Measurements from ENCODE around the gene MISP3. TPM values are rescaled to one million over a fixed set of nuclear protein-coding genes. Genes with fewer than 3 reads are reported as not detected.
A peak's percentile ranks its signal among the peaks of the same experiment; 100 is the strongest.

MISP3 gene
- total and polyA plus RNA-seq, 7 experiments from 2014 or later: 0.18 to 1.9 (median 0.81) TPM

DNA sequence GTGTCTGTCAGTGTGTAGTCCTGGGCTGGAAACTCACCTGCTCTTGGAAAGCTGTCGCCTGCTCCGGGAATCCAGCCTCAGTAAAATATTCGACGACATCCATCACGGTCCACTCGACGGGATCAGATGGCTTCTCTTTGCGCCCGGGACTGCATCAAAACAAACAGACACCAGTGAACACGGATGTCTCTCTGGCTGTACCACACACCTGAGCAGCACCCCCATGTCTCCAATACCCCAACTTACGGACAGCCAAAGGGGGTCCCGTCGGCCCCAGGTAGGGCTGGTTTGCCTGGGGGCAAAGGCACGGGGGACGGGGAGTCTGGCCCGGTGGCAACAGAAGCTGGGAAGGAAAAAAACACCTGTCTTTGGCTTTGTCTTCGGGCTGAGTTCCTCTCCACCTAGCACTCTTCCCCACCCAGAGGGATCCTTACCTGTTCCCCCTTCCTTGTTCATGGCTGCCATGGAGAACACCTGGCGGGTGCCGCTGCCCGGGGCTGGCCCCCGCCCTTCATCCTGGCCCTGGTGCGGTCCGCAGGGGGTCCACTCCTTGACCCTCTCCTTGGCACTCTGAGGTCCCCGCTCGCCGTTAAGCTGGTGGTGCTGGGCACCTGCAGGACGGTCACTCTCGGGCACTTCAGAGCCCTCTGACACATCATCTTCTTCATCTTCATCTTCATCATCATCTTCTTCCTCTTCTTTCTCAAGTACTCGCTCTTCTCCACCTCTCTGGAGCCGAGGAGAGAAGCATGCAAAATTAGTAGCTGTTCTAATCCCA is 16.2 kb downstream of the MISP3 start:
- no peak for ATAC-seq
- peaks cover 0 to 13% (median 3%) of the 10 kb centered on the region in 11 donors for H3K9me3 Mint-ChIP-seq
- POLR2A ChIA-PET: interaction anchor here (0.6 to 2.1 kb wide), 4 partner anchors 13 to 318 kb away, joined by 3 to 9 read pairs (median 4); partner anchors contain the start of genes ASF1B and IL27RA

DNA sequence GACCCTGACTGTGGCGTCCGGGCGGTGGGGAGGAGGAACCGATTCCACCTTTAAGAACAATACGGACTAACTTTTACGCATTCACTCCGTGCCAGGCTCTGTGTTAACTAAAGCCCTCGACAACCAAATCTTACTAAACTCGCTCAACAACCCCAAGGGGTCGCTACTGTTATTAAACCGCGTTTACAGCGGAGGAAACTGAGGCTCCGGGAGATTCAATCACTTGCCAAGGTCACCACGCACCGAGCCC is 16.8 kb downstream of the MISP3 start:
- Histone ChIP-seq H3K27me3 (ENCODE audit: control insufficient read depth in 2 of 2, insufficient read depth in 2 of 2, low read length in 2 of 2) (no peaks in the 10 kb centered on the region), H3K36me3 (ENCODE audit: control insufficient read depth in 2 of 3, insufficient read depth in 3 of 3, low read length in 3 of 3) (peaks cover 0 to 14% (median 0%) of the 10 kb centered on the region in 3 experiments), H3K4me1 (ENCODE audit: control insufficient read depth in 2 of 2, insufficient read depth in 2 of 2, low read length in 2 of 2) (peaks cover 8 to 10% of the 10 kb centered on the region in 2 donors), H3K9me3 (ENCODE audit: control insufficient read depth in 2 of 3, low read length in 3 of 3) (peaks cover 0 to 8% (median 0%) of the 10 kb centered on the region in 3 experiments), H3K4me3 (ENCODE audit: low read length) (no peak overlapping the region), H3K27ac (ENCODE audit: low read depth, low read length) (no peak overlapping the region)
- H3K4me1 Mint-ChIP-seq: peaks cover 11 to 17% (median 14%) of the 10 kb centered on the region in 7 donors
- peak overlapping the region; percentile 44 to 95 (median 82) for H3K27ac Mint-ChIP-seq
- ChIA-PET POLR2A (interaction anchor here (0.6 to 2.1 kb wide), 4 partner anchors 14 to 319 kb away, joined by 3 to 9 read pairs (median 4); partner anchors contain the start of genes ASF1B and IL27RA), CTCF (no interaction called here)
- ATAC-seq (no peak), DNase-seq (peak in 3 of 9 donors; percentile 31 to 41 (median 41))
- peaks cover 0 to 13% (median 3%) of the 10 kb centered on the region in 11 donors for H3K9me3 Mint-ChIP-seq
- peak overlapping the region; percentile 64 to 97 (median 82) for H3K4me3 Mint-ChIP-seq
- H3K36me3 Mint-ChIP-seq: peaks cover 4 to 23% (median 7%) of the 10 kb centered on the region in 5 donors
- intact Hi-C loops (cut with micrococcal nuclease): loop anchor here in 1 of 2 donors (10.0 kb wide), 1 partner anchor 315 kb away; the partner anchor contains the start of gene C19orf53
- H3K27me3 Mint-ChIP-seq: no peaks in the 10 kb centered on the region

More for the DNA sequence above, 16.2 kb downstream of the MISP3 start:
- H3K27ac Mint-ChIP-seq: peak overlapping the region; percentile 44 to 95 (median 82)
- H3K27ac ChIP-seq (ENCODE audit: low read depth, low read length): no peak overlapping the region
- peaks cover 11 to 17% (median 14%) of the 10 kb centered on the region in 7 donors for H3K4me1 Mint-ChIP-seq
- peaks cover 0 to 8% (median 0%) of the 10 kb centered on the region in 3 experiments for H3K9me3 ChIP-seq (ENCODE audit: control insufficient read depth in 2 of 3, low read length in 3 of 3)
- no peaks in the 10 kb centered on the region for H3K27me3 ChIP-seq (ENCODE audit: control insufficient read depth in 2 of 2, insufficient read depth in 2 of 2, low read length in 2 of 2)
- H3K36me3 ChIP-seq (ENCODE audit: control insufficient read depth in 2 of 3, insufficient read depth in 3 of 3, low read length in 3 of 3): peaks cover 0 to 14% (median 0%) of the 10 kb centered on the region in 3 experiments
- intact Hi-C loops (cut with micrococcal nuclease): loop anchor here in 1 of 2 donors (10.0 kb wide), 1 partner anchor 314 kb away; the partner anchor contains the start of gene C19orf53
- H3K27me3 Mint-ChIP-seq: no peaks in the 10 kb centered on the region
- peak overlapping the region; percentile 64 to 97 (median 82) for H3K4me3 Mint-ChIP-seq
- no peak for DNase-seq
- peaks cover 4 to 22% (median 7%) of the 10 kb centered on the region in 5 donors for H3K36me3 Mint-ChIP-seq
- no peak overlapping the region for H3K4me3 ChIP-seq (ENCODE audit: low read length)
- CTCF ChIA-PET: interaction anchor here (0.5 to 1.3 kb wide), 3 partner anchors 11 to 251 kb away, joined by 3 to 10 read pairs (median 3); no protein-coding TSS in a partner anchor
- peaks cover 8 to 10% of the 10 kb centered on the region in 2 donors for H3K4me1 ChIP-seq (ENCODE audit: control insufficient read depth in 2 of 2, insufficient read depth in 2 of 2, low read length in 2 of 2)

DNA sequence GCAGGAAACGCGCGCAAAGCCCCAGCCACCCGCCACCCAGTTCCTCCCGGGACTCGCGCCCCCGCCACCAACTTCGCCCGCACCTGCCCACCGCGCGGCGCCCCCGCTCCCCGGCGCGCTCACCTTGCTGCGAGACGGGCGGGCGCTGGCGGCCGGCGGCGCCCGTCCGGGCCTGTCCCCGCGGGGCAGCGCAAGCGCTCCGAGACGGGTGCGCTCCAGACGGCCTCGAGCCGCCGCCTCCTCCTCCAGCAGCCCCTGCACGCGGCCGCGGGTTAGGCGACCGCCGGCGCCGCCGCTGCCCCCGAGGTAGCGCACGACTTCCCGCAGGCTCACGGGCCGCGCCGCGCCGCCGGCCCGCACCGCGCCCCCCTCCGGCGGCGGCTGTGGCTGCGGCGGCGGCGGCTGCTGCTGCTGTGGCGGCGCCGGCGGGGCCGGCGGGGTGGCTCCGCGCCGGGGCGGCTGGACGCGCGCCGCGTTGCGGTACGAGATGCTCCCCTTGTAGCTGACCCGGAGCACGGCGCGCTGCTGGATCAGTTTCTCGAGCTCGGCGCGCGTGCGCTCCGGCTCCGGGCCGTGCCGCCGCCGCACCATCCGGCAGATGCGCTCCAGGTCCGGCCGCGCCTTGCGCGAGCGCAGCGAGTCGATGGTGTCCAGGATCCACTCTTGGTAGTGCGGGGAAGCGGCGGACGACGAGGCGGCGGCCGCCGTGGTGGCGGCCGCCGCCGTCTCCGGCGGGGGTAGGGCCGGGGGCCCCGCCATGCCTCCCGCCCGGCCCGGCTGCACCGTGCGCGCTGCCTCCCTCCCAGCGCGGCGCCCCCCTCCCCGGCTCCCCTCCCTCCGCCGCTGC is 17.3 kb downstream of the MISP3 start:
- CTCF ChIA-PET: interaction anchor here (1.0 kb wide), 1 partner anchor 8 kb away, joined by 6 read pairs; no protein-coding TSS in a partner anchor
- intact Hi-C loops (cut with micrococcal nuclease): loop anchor here (1.0 to 10.0 kb wide), 8 partner anchors 9 to 483 kb away; partner anchors contain the start of genes ASF1B (in 1 of the 2), C19orf53 (in 1 of the 2), DCAF15 (in 1 of the 2) and MISP3 (in 1 of the 2)
- H3K4me1 Mint-ChIP-seq: peaks cover 13 to 21% (median 18%) of the 10 kb centered on the region in 7 donors
- Histone ChIP-seq H3K9me3 (ENCODE audit: control insufficient read depth in 2 of 3, low read length in 3 of 3) (peaks cover 0 to 8% (median 0%) of the 10 kb centered on the region in 3 experiments), H3K36me3 (ENCODE audit: control insufficient read depth in 2 of 3, insufficient read depth in 3 of 3, low read length in 3 of 3) (peaks cover 0 to 14% (median 0%) of the 10 kb centered on the region in 3 experiments), H3K4me1 (ENCODE audit: control insufficient read depth in 2 of 2, insufficient read depth in 2 of 2, low read length in 2 of 2) (peaks cover 8 to 10% of the 10 kb centered on the region in 2 donors), H3K27me3 (ENCODE audit: control insufficient read depth in 2 of 2, insufficient read depth in 2 of 2, low read length in 2 of 2) (no peaks in the 10 kb centered on the region), H3K4me3 (ENCODE audit: low read length) (no peak overlapping the region), H3K27ac (ENCODE audit: low read depth, low read length) (peak overlapping the region; percentile 60)
- H3K27ac Mint-ChIP-seq: peak overlapping the region; percentile 44 to 95 (median 86)
- peaks cover 0 to 13% (median 3%) of the 10 kb centered on the region in 11 donors for H3K9me3 Mint-ChIP-seq
- no peaks in the 10 kb centered on the region for H3K27me3 Mint-ChIP-seq
- peak in 8 of 9 donors; percentile 27 to 58 (median 38) for DNase-seq
- peak overlapping the region; percentile 71 to 97 (median 82) for H3K4me3 Mint-ChIP-seq
- ATAC-seq: peak; percentile 17
- peaks cover 4 to 28% (median 7%) of the 10 kb centered on the region in 5 donors for H3K36me3 Mint-ChIP-seq
- POLR2A ChIA-PET: interaction anchor here (0.6 to 2.1 kb wide), 7 partner anchors 8 to 319 kb away, joined by 3 to 9 read pairs (median 4); partner anchors contain the start of genes ASF1B, IL27RA and PRKACA

DNA sequence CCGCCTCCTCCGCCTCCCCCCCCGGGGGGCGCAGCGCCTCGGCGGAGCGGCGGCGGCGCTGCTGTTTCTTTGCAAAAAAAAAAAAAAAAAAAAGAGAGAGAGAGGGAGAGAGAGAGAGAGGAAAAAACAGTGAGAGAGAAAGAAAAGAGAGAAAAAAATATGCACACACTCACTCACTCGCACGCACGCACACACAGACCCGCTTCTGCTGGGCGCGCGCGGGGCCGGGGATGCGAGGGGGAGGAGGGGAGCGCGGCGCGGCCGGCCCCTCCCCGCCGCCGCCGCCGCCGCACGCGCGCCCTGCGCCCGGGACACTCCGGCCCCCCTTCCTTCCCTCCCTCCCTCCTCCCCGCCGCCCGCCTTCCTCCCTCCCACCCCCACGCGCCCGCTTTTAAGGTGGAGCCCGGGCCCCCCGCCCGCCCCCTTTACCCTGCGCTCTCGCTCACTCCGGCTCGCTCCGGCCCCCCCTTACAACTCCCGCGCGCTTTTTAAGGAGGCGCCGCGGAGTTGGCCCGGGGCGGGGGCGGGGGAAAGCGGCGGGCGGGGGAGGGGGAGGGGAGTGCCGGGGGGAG is 18.0 kb downstream of the MISP3 start, which contains the start of gene SAMD1:
Gene SAMD1 (minus strand): TSS at position 243 of the 572 bp plus-strand sequence.
- Mint-ChIP-seq H3K27ac (peak within 1 kb of the TSS; percentile 89 to 100 (median 98)), H3K27me3 (no peaks in the 10 kb centered on the region), H3K4me1 (peaks cover 13 to 21% (median 18%) of the 10 kb centered on the region in 7 donors), H3K4me3 (peak within 1 kb of the TSS; percentile 81 to 100 (median 98)), H3K9me3 (peaks cover 0 to 13% (median 3%) of the 10 kb centered on the region in 11 donors), H3K36me3 (peaks cover 4 to 28% (median 7%) of the 10 kb centered on the region in 5 donors)
- peaks cover 8 to 10% of the 10 kb centered on the region in 2 donors for H3K4me1 ChIP-seq (ENCODE audit: control insufficient read depth in 2 of 2, insufficient read depth in 2 of 2, low read length in 2 of 2)
- H3K36me3 ChIP-seq (ENCODE audit: control insufficient read depth in 2 of 3, insufficient read depth in 3 of 3, low read length in 3 of 3): peaks cover 0 to 14% (median 0%) of the 10 kb centered on the region in 3 experiments
- ChIA-PET CTCF (interaction anchor here (1.0 to 1.4 kb wide), 2 partner anchors 9 to 46 kb away, joined by 6 to 7 read pairs; partner anchors contain the start of gene ASF1B), POLR2A (interaction anchor here (1.0 to 2.1 kb wide), 9 partner anchors 9 to 209 kb away, joined by 4 to 11 read pairs (median 5); partner anchors contain the start of genes ASF1B, IL27RA and PRKACA)
- peak; percentile 60 to 88 (median 79) for DNase-seq
- peak within 1 kb of the TSS; percentile 89 for H3K27ac ChIP-seq (ENCODE audit: low read depth, low read length)
- peak within 1 kb of the TSS; percentile 99 for H3K4me3 ChIP-seq (ENCODE audit: low read length)
- intact Hi-C loops (cut with micrococcal nuclease): loop anchor here (1.0 to 2.0 kb wide), 9 partner anchors 9 to 482 kb away; partner anchors contain the start of genes ASF1B (in 2 of the 2), PRKACA (in 2 of the 2), DCAF15 (in 1 of the 2) and MISP3 (in 1 of the 2)
- H3K9me3 ChIP-seq (ENCODE audit: control insufficient read depth in 2 of 3, low read length in 3 of 3): peaks cover 0 to 8% (median 0%) of the 10 kb centered on the region in 3 experiments
- peak; percentile 78 for ATAC-seq
- no peaks in the 10 kb centered on the region for H3K27me3 ChIP-seq (ENCODE audit: control insufficient read depth in 2 of 2, insufficient read depth in 2 of 2, low read length in 2 of 2)

DNA sequence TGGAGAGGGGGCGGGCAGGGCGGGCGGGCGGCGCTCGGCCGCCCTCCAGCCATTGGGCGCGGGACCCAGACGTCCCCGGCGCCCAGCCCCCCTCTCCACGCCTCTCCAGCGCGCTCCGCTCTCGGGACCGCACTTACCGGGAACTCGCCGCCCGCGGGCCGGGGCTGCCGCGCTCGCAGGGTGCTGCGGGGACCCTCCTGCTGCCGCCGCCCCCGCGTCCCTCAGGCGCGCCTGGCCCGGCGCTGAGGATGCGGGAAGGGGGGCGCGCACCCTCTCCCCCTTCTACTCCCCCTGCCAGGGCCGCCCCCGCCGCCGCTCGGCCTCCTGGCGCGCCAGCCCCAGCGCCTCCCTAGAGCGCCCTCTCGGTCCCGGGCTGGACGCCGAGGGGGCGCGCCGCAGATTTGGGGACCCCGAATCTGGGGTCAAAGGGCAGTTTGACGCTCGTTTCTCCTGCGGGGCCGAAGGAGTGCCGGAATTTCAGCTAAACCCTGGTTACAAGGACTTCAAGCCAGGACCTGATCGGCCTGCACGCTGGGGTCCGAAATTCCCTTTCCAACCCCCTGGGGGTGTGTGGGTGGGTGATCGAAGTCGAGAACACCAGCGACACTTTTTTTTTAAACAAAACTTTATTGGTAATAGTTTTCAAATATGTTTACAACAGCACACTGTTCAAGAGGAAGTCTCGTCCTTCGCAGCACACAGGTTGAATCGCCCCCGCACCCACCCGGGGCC is 18.7 kb downstream of the MISP3 start:
- ChIA-PET CTCF (interaction anchor here (0.5 to 1.4 kb wide), 5 partner anchors 25 to 230 kb away, joined by 3 to 7 read pairs (median 3); partner anchors contain the start of gene ASF1B), POLR2A (interaction anchor here (0.8 to 2.0 kb wide), 13 partner anchors 9 to 210 kb away, joined by 3 to 11 read pairs (median 4); partner anchors contain the start of genes ASF1B, IL27RA and PRKACA)
- Histone ChIP-seq H3K27ac (ENCODE audit: low read depth, low read length) (peak overlapping the region; percentile 89), H3K9me3 (ENCODE audit: control insufficient read depth in 2 of 3, low read length in 3 of 3) (peaks cover 0 to 8% (median 0%) of the 10 kb centered on the region in 3 experiments), H3K36me3 (ENCODE audit: control insufficient read depth in 2 of 3, insufficient read depth in 3 of 3, low read length in 3 of 3) (peaks cover 0 to 16% (median 0%) of the 10 kb centered on the region in 3 experiments), H3K4me3 (ENCODE audit: low read length) (peak overlapping the region; percentile 99), H3K27me3 (ENCODE audit: control insufficient read depth in 2 of 2, insufficient read depth in 2 of 2, low read length in 2 of 2) (no peaks in the 10 kb centered on the region), H3K4me1 (ENCODE audit: control insufficient read depth in 2 of 2, insufficient read depth in 2 of 2, low read length in 2 of 2) (peaks cover 8 to 10% of the 10 kb centered on the region in 2 donors)
- peaks cover 4 to 28% (median 7%) of the 10 kb centered on the region in 5 donors for H3K36me3 Mint-ChIP-seq
- peak overlapping the region; percentile 81 to 100 (median 98) for H3K4me3 Mint-ChIP-seq
- intact Hi-C loops (cut with micrococcal nuclease): loop anchor here (1.0 to 2.0 kb wide), 7 partner anchors 10 to 482 kb away; partner anchors contain the start of genes PRKACA (in 2 of the 2), ASF1B (in 1 of the 2), MISP3 (in 1 of the 2) and NDUFB7 (in 1 of the 2)
- H3K4me1 Mint-ChIP-seq: peaks cover 13 to 21% (median 18%) of the 10 kb centered on the region in 7 donors
- ATAC-seq (peak; percentile 71), DNase-seq (peak; percentile 56 to 89 (median 84))
- no peaks in the 10 kb centered on the region for H3K27me3 Mint-ChIP-seq
- H3K9me3 Mint-ChIP-seq: peaks cover 0 to 13% (median 3%) of the 10 kb centered on the region in 11 donors
- peak overlapping the region; percentile 89 to 100 (median 98) for H3K27ac Mint-ChIP-seq

All from naive thymus-derived CD4-positive, alpha-beta T cell (primary cell).